ENCODE measurements around the gene BRPF3. TPM values are rescaled to one million over a fixed set of nuclear protein-coding genes. Genes with fewer than 3 reads are reported as not detected.

BRPF3 gene
- total RNA-seq, 1 experiment from 2014 or later = 43.4 TPM

DNA sequence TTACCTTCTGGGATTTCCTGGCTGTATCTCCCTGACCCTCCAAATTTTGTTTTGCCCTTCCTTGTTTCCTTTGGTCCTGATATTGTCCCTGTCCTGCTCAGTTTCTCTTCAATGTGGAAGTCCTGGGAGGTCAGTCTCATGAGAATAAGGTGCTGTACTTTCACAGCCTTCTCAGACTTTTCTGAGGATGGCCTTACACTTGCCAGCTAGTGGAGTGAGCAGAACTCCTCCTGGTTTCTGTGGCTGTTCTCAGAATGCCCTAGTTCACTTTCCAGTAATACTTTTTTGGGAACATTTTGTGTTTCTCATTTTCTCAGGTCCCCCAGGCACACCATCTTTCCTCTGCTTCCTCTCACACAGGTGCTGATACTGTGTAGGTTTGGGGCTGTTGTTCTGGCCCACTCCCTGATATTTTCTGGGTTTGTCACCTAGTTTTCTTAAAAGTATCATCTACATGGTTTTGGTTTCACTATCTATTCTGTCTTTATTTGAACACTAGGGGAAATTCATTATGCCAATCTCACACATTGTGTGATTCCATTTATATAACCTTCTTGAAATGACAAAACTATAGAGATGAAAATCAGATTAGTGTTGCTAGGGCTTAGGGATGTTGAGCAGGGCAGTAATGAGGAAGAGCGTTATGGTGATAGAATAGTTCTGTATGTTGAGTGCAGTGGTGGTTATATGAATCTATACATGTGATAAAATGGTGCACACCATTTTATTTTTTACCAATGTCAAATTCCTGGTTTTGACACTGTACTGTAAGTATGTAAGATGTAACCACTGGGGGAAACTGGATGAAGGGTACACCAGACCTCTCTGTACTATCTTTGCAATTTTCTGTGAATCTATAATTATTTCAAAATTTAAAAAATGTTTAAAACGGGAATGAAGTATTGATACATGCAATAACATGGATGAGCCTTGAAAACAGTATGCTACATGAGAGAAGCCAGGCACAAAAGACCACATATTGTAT is 27.2 kb upstream of the BRPF3 start:
- Histone ChIP-seq H3K9me3 (ENCODE audit: control insufficient read depth, low read depth, low read length) (no peaks in the 10 kb centered on the region), H3K27me3 (ENCODE audit: insufficient read depth, low read length) (no peaks in the 10 kb centered on the region), H3T11ph (ENCODE audit: low read length) (no peak overlapping the region), H3K79me1 (ENCODE audit: insufficient read depth, low read depth, low read length, poor library complexity, severe bottlenecking) (no peaks in the 10 kb centered on the region), H2BK20ac (ENCODE audit: low read depth, low read length, poor library complexity, severe bottlenecking) (no peak overlapping the region), H3K18ac (ENCODE audit: insufficient read length, low read depth, low read length) (no peak overlapping the region), H4K91ac (ENCODE audit: insufficient read length, low read depth, low read length) (no peak overlapping the region), H4K8ac (replicated peaks; ENCODE audit: insufficient read length, low read depth, low read length) (no peak overlapping the region), H2AK5ac (ENCODE audit: insufficient read length, low read length) (no peak overlapping the region), H3K9ac (ENCODE audit: extremely low read depth, insufficient read length, low read length) (no peak overlapping the region), H2BK15ac (ENCODE audit: low read depth, low read length) (no peak overlapping the region), H4K5ac (ENCODE audit: insufficient read length, low read depth, low read length) (no peak overlapping the region), H2AFZ (ENCODE audit: low read length) (no peak overlapping the region), H2BK120ac (ENCODE audit: low read depth, low read length, poor library complexity, severe bottlenecking) (no peak overlapping the region), H3K56ac (ENCODE audit: insufficient read length, low read depth, low read length) (no peak overlapping the region), H2BK12ac (ENCODE audit: insufficient read length, low read depth, low read length) (no peak overlapping the region), H3K23me2 (ENCODE audit: insufficient read length, low read depth, low read length, poor library complexity, severe bottlenecking) (no peaks in the 10 kb centered on the region), H3K4me1 (ENCODE audit: insufficient read depth, low read length) (no peaks in the 10 kb centered on the region), H3K4me2 (ENCODE audit: insufficient read depth, insufficient read length, low read length) (no peak overlapping the region), H3K23ac (ENCODE audit: insufficient read length, low read depth, low read length) (no peak overlapping the region), H2BK5ac (ENCODE audit: insufficient read length, low read length) (no peak overlapping the region), H3K4ac (ENCODE audit: low read depth, low read length) (no peak overlapping the region), H3K79me2 (ENCODE audit: insufficient read depth, low read length) (no peaks in the 10 kb centered on the region), H3K27ac (ENCODE audit: insufficient read length, low read depth, low read length) (no peak overlapping the region), H4K20me1 (ENCODE audit: control insufficient read depth, insufficient read depth, insufficient read length) (no peaks in the 10 kb centered on the region), H3K14ac (ENCODE audit: insufficient read depth, low read length) (no peak overlapping the region; the same call in 1 of the 2 replicates)
- Mint-ChIP-seq H3K27me3 (ENCODE audit: low read depth) (peaks cover 4% of the 10 kb centered on the region; the same call in 1 of the 2 replicates), H3K27ac (no peak overlapping the region), H3K4me3 (no peak overlapping the region), H3K9me3 (peaks cover 0 to 3% of the 10 kb centered on the region in 2 experiments; a peak in 1 of 5 replicates), H3K4me1 (no peaks in the 10 kb centered on the region), H3K36me3 (ENCODE audit: insufficient read depth in 1 of 3, low read depth in 3 of 3) (no peaks in the 10 kb centered on the region)
- DNase-seq = no peak
- TF ChIP-seq, protein P1, sequence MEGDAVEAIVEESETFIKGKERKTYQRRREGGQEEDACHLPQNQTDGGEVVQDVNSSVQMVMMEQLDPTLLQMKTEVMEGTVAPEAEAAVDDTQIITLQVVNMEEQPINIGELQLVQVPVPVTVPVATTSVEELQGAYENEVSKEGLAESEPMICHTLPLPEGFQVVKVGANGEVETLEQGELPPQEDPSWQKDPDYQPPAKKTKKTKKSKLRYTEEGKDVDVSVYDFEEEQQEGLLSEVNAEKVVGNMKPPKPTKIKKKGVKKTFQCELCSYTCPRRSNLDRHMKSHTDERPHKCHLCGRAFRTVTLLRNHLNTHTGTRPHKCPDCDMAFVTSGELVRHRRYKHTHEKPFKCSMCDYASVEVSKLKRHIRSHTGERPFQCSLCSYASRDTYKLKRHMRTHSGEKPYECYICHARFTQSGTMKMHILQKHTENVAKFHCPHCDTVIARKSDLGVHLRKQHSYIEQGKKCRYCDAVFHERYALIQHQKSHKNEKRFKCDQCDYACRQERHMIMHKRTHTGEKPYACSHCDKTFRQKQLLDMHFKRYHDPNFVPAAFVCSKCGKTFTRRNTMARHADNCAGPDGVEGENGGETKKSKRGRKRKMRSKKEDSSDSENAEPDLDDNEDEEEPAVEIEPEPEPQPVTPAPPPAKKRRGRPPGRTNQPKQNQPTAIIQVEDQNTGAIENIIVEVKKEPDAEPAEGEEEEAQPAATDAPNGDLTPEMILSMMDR (conservative IDR thresholded peaks at IDR 0.05) = no peak
- WGBS (ENCODE audit: extremely low coverage, insufficient read length, low lambda C conversion rate) = no CpG with 5 or more reads among the region's 2 CpGs

All from H9 (cell line).